Measurements from ENCODE around the gene ZNF76.

GRCh38 chr6:35260591-35261570 lies 1.3 kb downstream of the ZNF76 start:
- TF ChIP-seq POLR2A (IDR thresholded peaks at IDR 0.05; ENCODE audit: extremely low read depth, insufficient read length), result no peak
- TF ChIP-seq CTCF (IDR thresholded peaks at IDR 0.05; ENCODE audit: low read depth, low read length), result no peak
- no peak for TF ChIP-seq MYC (IDR thresholded peaks at IDR 0.05; ENCODE audit: low read depth, low read length)

Measured in NB4 (cell line).